T-helper 22 cell (primary cell): ENCODE data around the gene BRINP3.

ENCODE experiments used
- DNase-seq: peaks from one replicate; pipeline ENCODE4 v3.0.0-alpha.2; 2020; ENCODE audit warnings: low read depth

Gene BRINP3

DNA sequence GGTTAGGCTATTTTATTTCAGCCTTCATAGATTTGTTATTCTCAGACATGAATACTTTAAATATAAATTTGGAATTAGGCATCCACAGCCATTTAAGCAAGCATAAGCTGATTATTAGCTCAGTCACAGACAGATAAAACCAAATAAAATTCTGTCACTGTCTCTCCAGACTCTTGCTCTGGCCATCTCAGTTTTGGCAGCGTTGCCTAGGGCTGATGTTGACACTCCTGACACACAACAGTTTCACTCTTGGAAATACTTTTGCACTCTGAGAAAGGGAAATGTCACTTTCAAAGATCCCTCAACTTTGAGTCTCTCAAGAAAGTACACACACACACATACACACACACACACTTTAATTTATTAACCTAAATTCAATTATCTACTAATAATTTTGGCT is 372.7 kb downstream of the BRINP3 start:
- DNase-seq = no peak

- no peak for DNase-seq
Measured at GRCh38 chr1:190102757-190103326, 374.8 kb downstream of the BRINP3 start.

DNA sequence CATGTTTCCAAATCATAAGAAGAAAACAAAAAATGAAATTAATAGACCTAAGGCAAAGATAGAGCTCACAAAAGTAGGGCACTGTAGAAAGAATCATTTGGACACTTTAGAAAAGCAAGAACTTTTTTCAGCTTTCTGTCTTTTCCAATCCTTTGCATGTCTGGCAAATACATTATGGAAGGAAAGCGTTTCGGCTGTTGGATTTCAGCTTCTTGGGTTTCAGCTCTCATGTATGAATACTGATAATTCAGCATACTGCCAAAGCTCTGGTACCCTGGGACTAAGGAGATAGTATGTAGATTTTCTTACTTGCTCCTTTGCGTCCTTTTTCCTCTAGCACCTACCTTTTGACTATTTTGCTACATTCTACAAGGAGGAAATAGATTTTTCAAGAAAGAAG is 375.9 kb downstream of the BRINP3 start:
- DNase-seq = no peak

- DNase-seq = no peak
Measured at GRCh38 chr1:190098756-190099155, 378.9 kb downstream of the BRINP3 start.

- no peak for DNase-seq
Measured at GRCh38 chr1:190098107-190098506, 379.6 kb downstream of the BRINP3 start.

GRCh38 chr1:190095596-190095995 is 382.1 kb downstream of the BRINP3 start:
- no peak for DNase-seq

GRCh38 chr1:190084552-190084951 is 393.1 kb downstream of the BRINP3 start:
- no peak for DNase-seq

DNA sequence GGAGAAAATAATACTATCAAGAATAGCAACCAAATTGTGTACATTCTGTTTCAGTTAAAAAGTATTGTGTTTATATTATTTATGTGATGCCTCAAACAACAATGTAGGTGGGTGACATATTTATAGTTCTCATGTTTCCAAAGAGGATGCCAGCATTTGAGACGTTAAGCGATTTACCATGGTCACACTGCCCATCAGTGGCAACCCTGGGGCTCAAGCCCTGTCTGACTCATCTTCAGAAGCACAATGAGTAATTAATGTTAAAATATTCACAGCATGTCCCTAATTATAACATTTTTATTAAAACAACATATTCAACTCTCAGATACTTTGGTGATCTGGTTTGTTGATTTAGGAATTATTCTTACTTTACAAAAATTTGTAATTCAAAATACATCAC is 409.4 kb downstream of the BRINP3 start:
- DNase-seq = no peak

DNA sequence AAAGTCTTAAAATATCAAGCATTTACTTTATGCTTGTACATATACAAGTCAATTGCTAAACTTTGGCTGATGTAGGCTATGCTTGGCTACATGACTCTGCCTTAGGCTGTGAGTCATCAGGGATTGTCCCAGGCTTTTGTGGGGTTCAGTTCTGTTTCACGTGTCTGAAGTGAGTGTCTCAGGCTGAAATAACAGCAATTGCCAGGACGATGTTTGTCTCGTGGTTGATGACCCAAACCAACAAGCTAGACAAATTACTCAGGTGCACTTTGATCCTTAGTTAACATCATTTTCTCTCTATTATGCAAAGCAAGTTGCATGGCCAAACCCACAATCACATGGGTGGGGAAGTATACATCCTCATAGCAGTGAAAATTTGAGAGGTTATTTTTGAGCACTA is 410.1 kb downstream of the BRINP3 start:
- no peak for DNase-seq

DNA sequence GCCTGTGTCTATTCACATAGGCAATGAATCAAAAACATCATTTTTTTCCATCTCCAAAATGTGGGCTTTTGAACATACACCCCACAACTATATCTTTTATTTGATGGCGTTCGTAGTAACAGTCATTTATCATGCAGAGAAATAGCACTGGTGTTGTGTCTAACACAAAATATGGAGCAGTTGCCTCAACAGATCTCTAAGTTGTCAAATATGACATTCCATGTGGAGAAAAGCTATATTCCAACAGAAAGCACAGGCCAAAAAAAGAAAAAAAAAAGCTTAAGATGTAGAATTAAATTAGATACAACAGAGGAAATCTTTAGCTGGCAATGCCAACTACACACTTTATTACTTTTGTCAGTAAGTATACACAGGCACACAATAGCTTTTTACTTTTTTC is 411.7 kb downstream of the BRINP3 start:
- DNase-seq = no peak

- no peak for DNase-seq
Measured at GRCh38 chr1:190049314-190049713, 428.4 kb downstream of the BRINP3 start.
